DOHH2 (cell line): ENCODE results near the gene KCNN3.

Experiments
- H3F3A ChIP-seq: fragments of 200-600 bp; sonication (generic), shearing (Covaris generic); 2 replicates; pipeline ENCODE4 v1.6.0; 2016; ENCODE audit warnings: antibody characterized with exemption, mild to moderate bottlenecking; ENCODE audit not compliant: control insufficient read depth, insufficient read depth
- H3K27ac ChIP-seq: fragments of 200-600 bp; sonication (generic); 2 replicates; pipeline ENCODE4 v1.5.1; 2014; ENCODE audit warnings: low read depth, mild to moderate bottlenecking, low read length, moderate library complexity
- H3K27me3 ChIP-seq: fragments of 200-600 bp; sonication (generic); 2 replicates; pipeline ENCODE4 v1.6.1; 2014; ENCODE audit warnings: mild to moderate bottlenecking, low read length, mixed read lengths; ENCODE audit not compliant: control insufficient read depth
- H3K36me3 ChIP-seq: fragments of 200-600 bp; sonication (generic); 2 replicates; pipeline ENCODE4 v1.6.1; 2014; ENCODE audit warnings: mild to moderate bottlenecking, low read length, moderate library complexity, mixed read lengths; ENCODE audit not compliant: control insufficient read depth
- H3K4me1 ChIP-seq: fragments of 200-600 bp; sonication (generic); 2 replicates; pipeline ENCODE4 v1.6.1; 2014; ENCODE audit warnings: mild to moderate bottlenecking, low read length, mixed read lengths; ENCODE audit not compliant: control insufficient read depth
- H3K4me2 ChIP-seq: fragments of 200-600 bp; sonication (generic); 2 replicates; pipeline ENCODE4 v1.6.0; 2014; ENCODE audit warnings: mild to moderate bottlenecking, low read length, moderate library complexity
- H3K4me3 ChIP-seq: fragments of 200-600 bp; sonication (generic); 2 replicates; pipeline ENCODE4 v1.5.1; 2014; ENCODE audit warnings: mild to moderate bottlenecking, low read length, mixed read lengths
- H3K79me2 ChIP-seq: fragments of 200-600 bp; sonication (generic); 2 replicates; pipeline ENCODE4 v1.6.1; 2014; ENCODE audit warnings: mild to moderate bottlenecking, low read length, mixed read lengths; ENCODE audit not compliant: control insufficient read depth
- H3K9me2 ChIP-seq: fragments of 200-600 bp; sonication (generic); replicated peaks from 2 replicates; pipeline ENCODE4 v1.6.1; 2014; ENCODE audit warnings: mild to moderate bottlenecking, low read length, mixed read lengths; ENCODE audit not compliant: control insufficient read depth
- H3K9me3 ChIP-seq: fragments of 200-600 bp; sonication (generic); 2 replicates; pipeline ENCODE4 v1.6.1; 2014; ENCODE audit warnings: antibody characterized with exemption, low read length, mixed read lengths; ENCODE audit not compliant: control insufficient read depth, insufficient read depth
- H4K20me1 ChIP-seq: fragments of 200-600 bp; sonication (generic); 2 replicates; pipeline ENCODE4 v1.6.0; 2014; ENCODE audit warnings: low read depth, mild to moderate bottlenecking, antibody characterized with exemption, low read length, moderate library complexity; ENCODE audit not compliant: control insufficient read depth, insufficient read depth
- EZH2phosphoT487 ChIP-seq: fragments of 200-600 bp; sonication (generic); IDR thresholded peaks from 2 replicates; pipeline ENCODE4 v1.6.1; 2017; ENCODE audit warnings: borderline replicate concordance, mild to moderate bottlenecking, antibody characterized with exemption, low read length, moderate library complexity, mixed read lengths
- TF ChIP-seq, protein P1 (sequence below): fragments of 200-600 bp; sonication (generic); IDR thresholded peaks from one replicate; pipeline ENCODE4 v1.5.1; 2014; ENCODE audit warnings: antibody characterized with exemption, mild to moderate bottlenecking, low read depth, low read length; ENCODE audit not compliant: poor library complexity, severe bottlenecking

Gene KCNN3

GRCh38 chr1:154844297-154844681, 25.8 kb downstream of the KCNN3 start:
- no peak for TF ChIP-seq EZH2phosphoT487
- TF ChIP-seq, protein P1, sequence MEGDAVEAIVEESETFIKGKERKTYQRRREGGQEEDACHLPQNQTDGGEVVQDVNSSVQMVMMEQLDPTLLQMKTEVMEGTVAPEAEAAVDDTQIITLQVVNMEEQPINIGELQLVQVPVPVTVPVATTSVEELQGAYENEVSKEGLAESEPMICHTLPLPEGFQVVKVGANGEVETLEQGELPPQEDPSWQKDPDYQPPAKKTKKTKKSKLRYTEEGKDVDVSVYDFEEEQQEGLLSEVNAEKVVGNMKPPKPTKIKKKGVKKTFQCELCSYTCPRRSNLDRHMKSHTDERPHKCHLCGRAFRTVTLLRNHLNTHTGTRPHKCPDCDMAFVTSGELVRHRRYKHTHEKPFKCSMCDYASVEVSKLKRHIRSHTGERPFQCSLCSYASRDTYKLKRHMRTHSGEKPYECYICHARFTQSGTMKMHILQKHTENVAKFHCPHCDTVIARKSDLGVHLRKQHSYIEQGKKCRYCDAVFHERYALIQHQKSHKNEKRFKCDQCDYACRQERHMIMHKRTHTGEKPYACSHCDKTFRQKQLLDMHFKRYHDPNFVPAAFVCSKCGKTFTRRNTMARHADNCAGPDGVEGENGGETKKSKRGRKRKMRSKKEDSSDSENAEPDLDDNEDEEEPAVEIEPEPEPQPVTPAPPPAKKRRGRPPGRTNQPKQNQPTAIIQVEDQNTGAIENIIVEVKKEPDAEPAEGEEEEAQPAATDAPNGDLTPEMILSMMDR, result no peak
- peaks cover 100% of the 10 kb centered on the region for H3K79me2 ChIP-seq
- peaks cover 100% of the 10 kb centered on the region for H3K4me1 ChIP-seq
- peak overlapping the region; percentile 31 for H3K4me3 ChIP-seq
- peak overlapping the region; percentile 63 for H3K4me2 ChIP-seq
- peaks cover 7% of the 10 kb centered on the region; the same call in 1 of the 2 replicates for H3F3A ChIP-seq
- peaks cover 76% of the 10 kb centered on the region for H3K36me3 ChIP-seq
- no peaks in the 10 kb centered on the region for H3K9me2 ChIP-seq
- no peaks in the 10 kb centered on the region for H3K9me3 ChIP-seq
- no peaks in the 10 kb centered on the region for H3K27me3 ChIP-seq
- H3K27ac ChIP-seq, result peak overlapping the region; percentile 3; the same call in 1 of the 2 replicates
- peaks cover 45% of the 10 kb centered on the region for H4K20me1 ChIP-seq

- no peak for TF ChIP-seq EZH2phosphoT487
- TF ChIP-seq, protein P1, result no peak
- Histone ChIP-seq H3K4me3 (peak overlapping the region; percentile 31; the same call in 1 of the 2 replicates), H3K27me3 (no peaks in the 10 kb centered on the region), H3K79me2 (peaks cover 100% of the 10 kb centered on the region), H3K4me2 (peak overlapping the region; percentile 63), H3K9me3 (no peaks in the 10 kb centered on the region), H3F3A (peaks cover 7% of the 10 kb centered on the region; the same call in 1 of the 2 replicates), H4K20me1 (peaks cover 46% of the 10 kb centered on the region), H3K9me2 (no peaks in the 10 kb centered on the region), H3K36me3 (peaks cover 76% of the 10 kb centered on the region), H3K4me1 (peaks cover 100% of the 10 kb centered on the region), H3K27ac (peak overlapping the region; percentile 3; the same call in 1 of the 2 replicates)
These were observed 26.3 kb downstream of the KCNN3 start for GRCh38 chr1:154843636-154844296.

DNA sequence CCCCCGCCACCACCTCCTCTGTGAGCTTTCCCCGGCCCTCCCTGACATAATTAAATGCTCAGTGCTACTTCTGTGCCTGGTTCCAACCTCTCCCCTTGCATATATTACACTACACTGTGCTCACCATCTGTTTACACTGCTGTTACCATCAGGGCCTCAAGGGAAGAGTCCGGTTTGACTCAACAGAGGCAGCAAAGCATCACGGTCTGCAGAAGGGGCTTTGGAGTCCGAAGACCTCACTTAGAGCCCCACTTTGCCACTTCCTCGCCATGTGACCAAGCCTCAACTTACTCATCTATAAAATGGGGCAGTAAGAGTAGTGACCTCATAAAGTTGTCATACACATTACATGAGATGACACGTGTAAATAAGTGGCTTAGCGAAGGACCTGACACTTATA, 27.4 kb downstream of the KCNN3 start:
- H4K20me1 ChIP-seq, result peaks cover 43% of the 10 kb centered on the region
- no peaks in the 10 kb centered on the region for H3K9me2 ChIP-seq
- H3K79me2 ChIP-seq, result peaks cover 100% of the 10 kb centered on the region
- no peaks in the 10 kb centered on the region for H3K9me3 ChIP-seq
- peaks cover 73% of the 10 kb centered on the region for H3K36me3 ChIP-seq
- H3F3A ChIP-seq, result peaks cover 7% of the 10 kb centered on the region; the same call in 1 of the 2 replicates
- no peak overlapping the region for H3K27ac ChIP-seq
- no peaks in the 10 kb centered on the region for H3K27me3 ChIP-seq
- H3K4me1 ChIP-seq, result peaks cover 100% of the 10 kb centered on the region
- no peak for TF ChIP-seq EZH2phosphoT487
- TF ChIP-seq, protein P1, result no peak
- no peak overlapping the region for H3K4me3 ChIP-seq
- peak overlapping the region; percentile 16; the same call in 1 of the 2 replicates for H3K4me2 ChIP-seq
